GM19395 (cell line): Measurements from ENCODE around the gene ST6GAL1.
"Not testable (repeated sequence)": the region's sequence is repeated elsewhere in the genome, so short reads cannot be mapped to it uniquely, and the experiment has no call there.

Experiments used
- ATAC-seq: cut with Tn5 transposase; IDR thresholded peaks from one replicate; pipeline ENCODE4 v1.9.1; 2021; ENCODE audit warnings: mild to moderate bottlenecking, moderate library complexity; ENCODE audit not compliant: unreplicated experiment

ST6GAL1 gene

DNA sequence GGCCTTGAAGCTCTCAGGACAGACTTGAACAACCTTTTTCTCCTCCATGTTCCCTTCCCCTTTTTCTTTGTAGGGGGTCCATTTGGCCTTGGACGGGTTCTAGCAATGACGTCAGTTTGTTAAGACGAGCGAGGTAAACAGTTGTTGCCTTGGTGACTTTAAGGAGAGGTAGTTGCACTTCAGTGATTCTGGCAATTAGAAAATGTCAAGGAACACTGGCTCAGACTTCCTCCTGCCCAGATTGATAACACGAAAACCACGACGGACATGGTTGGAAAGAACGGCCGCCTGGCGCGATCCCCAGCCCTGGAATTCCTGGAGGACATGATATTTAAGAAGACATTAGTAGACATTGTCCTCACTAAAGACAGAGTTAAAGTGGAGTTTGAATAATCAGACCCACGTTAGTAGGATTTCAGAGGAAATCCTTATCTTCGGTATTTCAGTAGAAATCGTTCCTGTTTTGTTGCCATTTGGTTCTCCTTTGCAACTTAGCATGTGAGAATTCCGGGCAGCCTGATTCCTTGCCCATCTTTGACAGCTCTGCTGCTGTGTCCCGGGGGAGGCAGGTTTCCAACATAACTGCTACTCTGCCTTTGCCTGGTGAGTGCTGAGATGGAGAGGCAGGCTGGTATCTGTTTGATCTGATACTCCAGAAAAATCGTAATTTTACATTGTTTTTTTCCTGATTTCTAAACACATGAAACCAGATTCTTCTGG, 87.3 kb downstream of the ST6GAL1 start:
- no peak for ATAC-seq

DNA sequence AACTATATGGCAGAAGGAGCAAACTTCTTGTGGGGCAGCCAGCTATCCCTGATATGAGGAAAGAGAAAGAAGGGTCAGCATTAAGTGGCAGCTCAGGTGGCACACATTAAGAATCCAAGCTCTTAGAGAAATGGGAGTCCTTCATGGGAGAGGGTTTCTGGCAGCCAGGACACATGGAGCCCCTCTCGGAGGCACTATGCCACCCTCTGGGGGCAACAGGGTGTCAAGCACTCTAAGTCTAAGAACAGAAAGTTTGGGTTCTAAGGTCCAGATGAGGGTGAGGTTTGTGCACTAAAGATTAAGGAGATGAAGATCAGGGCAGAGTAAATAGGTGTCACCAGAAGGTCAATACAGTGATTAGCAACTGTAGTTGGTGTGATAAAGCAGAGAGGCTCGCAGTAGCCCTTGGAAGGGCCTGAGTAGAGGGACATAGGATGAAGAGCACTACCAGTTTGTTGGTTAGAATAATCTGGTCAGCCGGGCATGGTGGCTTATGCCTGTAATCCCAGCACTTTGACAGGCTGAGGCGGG, 89.3 kb downstream of the ST6GAL1 start:
- ATAC-seq = no peak

- no peak for ATAC-seq
These were observed 90.0 kb downstream of the ST6GAL1 start for GRCh38 chr3:187020376-187020775.

GRCh38 chr3:187021748-187022402, 91.5 kb downstream of the ST6GAL1 start:
- ATAC-seq = peak; percentile 36

DNA sequence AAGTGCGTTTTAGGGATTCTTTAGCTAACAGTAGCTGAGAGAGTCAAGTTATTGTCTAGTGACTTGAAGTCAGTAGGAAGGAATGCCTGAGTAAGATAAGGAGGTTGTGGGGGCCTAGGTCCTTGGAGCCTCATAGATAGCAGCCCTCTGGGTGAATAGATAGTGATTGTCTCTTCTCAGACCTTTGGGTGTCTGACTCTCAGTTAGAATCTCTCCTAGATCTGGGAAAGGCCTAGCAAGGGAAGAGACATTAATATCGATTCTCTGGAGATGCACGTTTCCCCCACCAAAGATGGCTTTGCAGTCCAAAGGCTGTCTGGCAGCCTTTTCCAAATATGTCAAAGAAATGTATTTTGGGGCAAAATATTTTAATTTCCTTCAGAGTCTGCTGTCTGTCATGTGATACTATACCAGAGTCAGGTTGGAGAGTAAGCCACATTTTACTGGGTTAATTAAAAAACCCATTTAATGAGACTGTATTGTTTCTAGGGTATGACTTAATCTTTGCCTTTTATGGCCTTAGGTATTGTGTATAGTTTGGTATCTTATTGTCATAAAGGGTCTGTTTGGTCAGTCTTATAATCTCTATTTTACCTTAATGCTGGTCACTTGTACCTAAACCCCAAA, 92.2 kb downstream of the ST6GAL1 start:
- no peak for ATAC-seq

- not testable (repeated sequence) for ATAC-seq
These were observed 93.0 kb downstream of the ST6GAL1 start for GRCh38 chr3:187023340-187023739.

- no peak for ATAC-seq
These were observed 94.4 kb downstream of the ST6GAL1 start for GRCh38 chr3:187024536-187025226.

DNA sequence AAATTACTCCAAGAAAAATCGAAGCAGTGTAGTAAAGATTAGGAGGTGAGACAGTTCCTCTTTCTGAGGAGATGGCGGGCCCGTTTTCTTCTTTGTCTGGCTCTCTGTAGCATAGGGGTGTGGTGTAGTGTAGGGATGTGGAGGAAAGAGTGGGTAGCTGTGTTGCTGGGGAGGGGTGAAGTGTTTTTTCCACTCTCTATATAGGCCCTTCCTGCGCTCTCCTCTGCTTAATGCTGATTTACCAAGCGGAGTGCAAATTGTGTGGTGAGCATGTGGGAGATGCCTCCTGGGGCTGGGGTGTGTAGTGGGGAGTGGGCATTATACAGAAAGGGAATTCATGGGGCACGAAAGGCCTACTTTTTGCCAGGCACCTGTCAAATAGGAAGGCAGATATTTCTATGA, 94.9 kb downstream of the ST6GAL1 start:
- ATAC-seq = peak; percentile 28

GRCh38 chr3:187025656-187026316, 95.5 kb downstream of the ST6GAL1 start:
- ATAC-seq = peak; percentile 29

- no peak for ATAC-seq
These were observed 96.0 kb downstream of the ST6GAL1 start for GRCh38 chr3:187026317-187026670.

DNA sequence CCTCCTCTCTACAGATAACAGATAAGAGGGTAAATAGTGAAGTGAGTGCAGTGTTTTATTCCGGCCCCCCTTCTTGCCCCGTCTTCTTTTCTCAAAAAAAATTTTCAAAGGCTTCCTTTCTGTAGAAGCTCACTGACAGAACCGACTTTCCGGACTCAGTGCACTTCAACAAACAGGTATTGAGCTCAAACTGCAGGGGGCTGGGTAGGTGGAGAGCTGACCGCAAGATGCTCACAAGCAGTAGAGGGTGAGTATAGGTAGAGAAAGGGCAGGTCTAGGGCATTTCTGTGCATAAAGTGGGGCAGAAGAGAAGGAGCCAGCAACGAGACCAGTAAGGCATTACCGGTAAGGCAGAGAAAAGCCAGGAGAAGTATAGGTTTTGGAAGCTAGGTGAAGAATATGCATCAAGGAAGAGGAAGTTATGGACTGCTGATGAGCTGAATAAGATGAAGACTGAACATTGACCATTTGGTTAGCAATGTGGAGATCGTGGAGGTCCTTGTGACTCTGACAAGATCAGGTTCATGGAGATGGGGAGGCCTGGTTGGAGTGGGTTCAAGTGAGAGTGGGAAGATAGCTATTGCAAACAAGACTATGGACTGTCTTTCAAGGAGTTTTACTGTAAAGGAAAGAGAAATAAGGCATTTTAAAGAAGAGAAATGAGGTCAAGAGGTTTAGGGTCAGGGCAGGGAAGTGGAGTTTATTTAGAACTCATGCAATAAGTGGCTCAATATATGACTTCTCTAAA, 97.4 kb downstream of the ST6GAL1 start:
- ATAC-seq = peak; percentile 24

DNA sequence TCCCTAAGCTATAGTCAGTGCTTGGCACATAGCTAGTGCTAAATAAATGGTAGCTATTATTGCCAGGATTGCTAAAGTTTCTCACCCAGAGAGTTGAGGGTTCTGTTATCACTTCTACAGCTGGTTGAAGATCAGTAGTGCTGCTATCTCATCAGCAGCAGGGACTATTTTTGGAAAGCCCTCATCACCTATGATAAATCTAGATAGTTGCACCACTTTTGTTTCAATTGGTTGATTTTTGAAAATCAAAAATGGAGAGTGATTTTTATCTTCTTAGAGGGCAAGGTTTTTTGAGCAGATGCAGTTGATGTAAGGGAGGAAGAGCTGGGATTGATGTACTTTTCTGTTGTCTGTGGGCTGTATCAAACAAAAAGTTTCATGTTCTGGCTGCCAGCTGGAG, 101.6 kb downstream of the ST6GAL1 start:
- no peak for ATAC-seq

DNA sequence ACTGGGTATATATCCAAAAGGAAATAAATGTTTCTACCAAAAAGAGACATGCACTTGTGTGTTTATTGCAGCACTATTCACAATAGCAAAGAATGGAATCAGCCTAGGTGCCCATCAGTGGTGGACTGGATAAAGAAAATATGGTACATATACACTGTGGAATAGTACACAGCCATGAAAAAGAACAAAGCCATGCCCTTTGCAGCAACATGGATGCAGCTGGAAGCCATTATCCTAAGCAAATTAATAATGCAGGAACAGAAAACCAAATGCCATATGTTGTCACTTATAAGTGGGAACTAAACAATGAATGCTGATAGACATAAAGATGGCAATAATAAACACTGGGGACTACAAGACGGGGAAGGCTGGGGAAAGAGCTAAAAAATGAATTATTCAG, 106.1 kb downstream of the ST6GAL1 start:
- ATAC-seq = no peak

DNA sequence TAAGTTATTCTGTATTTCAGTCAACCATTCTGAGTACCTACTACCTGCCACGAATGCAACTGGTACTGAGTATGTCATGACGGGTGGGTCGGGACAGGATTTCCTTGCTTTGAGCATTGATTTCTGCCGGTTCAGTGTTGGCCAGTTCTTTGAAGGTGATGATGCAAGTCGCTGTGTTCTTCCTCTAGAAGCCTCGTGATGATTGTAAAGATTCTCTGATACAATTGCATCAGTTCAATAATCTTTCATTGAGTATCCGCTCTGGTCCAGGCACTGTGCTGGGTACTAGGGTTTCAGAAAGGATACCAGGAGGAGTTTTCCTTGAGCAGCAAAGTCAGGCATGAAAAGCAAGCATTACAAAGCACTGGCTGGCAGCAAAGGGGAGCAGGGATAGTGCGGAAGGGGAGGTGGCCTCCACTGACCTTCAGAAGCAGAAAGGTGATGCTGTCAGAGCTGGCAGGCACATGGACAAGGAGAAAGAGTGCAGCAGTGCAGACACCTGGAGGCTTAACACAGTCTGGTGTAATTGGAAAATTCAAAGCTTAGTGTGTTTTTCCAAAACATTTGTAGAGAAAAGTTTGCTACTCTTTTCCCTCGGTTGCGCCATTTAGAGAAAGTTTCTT, 108.9 kb downstream of the ST6GAL1 start:
- no peak for ATAC-seq

GRCh38 chr3:187039723-187040414, 109.5 kb downstream of the ST6GAL1 start:
- ATAC-seq = no peak

DNA sequence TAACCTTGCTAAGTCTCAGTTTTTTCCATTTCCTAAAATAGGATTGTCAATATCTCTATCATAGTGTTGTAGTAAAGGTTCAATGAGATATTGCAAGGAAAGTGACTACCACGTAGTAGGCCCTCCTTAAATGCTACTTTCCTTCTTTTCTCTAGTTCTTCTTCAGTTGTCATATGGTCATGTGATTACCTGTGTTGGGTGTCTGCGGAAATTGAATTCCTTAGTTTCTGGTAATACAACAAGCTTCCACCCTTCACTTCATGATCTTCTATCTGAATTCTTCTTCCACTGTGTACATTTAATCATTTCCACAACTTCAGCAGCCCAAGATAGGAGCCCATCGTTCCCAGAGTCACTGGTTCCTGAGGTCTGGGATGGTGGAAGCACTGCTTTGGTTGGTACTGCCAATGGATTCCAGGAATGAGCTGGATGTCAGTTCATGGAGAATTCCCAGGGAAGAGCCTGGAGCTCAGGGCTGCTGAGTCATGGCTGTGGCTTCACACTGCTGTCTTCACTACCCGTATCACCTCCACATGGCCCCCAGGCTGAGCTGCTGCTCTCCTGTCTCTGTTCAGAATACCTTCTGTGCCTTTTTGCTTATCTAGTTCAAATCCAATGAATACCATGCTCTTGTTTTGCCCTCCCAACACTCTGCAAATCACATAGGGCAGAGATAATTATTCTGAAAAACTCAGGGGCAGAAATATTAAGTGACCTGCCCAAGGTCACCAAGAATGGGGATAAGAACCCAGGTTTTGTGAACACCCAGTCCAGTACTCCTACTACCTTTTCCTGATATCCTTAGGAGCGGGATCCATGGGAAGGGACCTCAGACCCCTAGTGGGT, 110.4 kb downstream of the ST6GAL1 start:
- ATAC-seq = no peak

- peak; percentile 66 for ATAC-seq
These were observed 111.3 kb downstream of the ST6GAL1 start for GRCh38 chr3:187041362-187042307.
